Activated T-cell treated with anti-CD3 and anti-CD28 coated beads for 24 hours (primary cell): ENCODE measurements around the gene MAMLD1.

ENCODE experiments used
- DNase-seq: peaks from one replicate; pipeline ENCODE4 v3.0.0-alpha.2; 2020; ENCODE audit warnings: low read depth

The MAMLD1 gene

DNA sequence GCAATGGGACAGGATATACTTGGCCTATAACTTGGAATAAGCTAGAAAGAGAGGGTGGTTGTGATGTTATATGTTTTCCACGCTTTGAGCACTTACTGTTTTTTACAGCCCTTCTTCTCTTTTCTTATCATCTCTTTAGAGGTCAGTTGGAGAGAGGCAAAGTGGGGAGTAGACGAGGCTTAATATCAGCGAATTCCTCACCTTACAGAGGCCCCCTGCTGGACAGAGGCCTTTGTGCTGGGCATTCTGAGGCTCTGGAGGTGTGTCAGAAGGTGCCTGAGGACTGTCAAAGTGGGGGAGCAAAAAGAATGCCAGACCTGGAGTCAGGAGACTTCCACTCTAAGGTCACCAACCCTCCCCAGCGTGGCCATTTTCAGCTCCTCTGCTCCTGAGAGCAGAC is 42.5 kb downstream of the MAMLD1 start:
- DNase-seq: no peak

DNA sequence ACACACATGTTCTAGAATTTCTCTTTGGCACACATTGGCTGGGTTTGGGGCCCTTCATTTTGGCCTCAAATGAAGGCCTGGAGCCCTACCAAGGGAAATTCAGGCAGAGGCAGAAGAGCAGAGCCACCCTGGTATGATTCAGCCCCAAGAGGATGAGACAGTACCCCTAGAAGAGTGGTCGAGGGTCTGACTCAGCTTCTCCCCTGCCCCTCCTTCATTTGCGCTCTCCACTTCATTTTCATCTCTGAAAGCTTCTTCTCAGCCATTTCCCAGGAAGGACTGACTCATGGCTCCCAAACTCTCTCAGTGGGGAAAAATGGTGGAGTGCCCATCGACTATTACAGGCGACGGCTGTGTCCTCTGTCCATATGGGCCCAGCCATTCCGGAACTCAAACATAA is 43.5 kb downstream of the MAMLD1 start:
- no peak for DNase-seq

DNA sequence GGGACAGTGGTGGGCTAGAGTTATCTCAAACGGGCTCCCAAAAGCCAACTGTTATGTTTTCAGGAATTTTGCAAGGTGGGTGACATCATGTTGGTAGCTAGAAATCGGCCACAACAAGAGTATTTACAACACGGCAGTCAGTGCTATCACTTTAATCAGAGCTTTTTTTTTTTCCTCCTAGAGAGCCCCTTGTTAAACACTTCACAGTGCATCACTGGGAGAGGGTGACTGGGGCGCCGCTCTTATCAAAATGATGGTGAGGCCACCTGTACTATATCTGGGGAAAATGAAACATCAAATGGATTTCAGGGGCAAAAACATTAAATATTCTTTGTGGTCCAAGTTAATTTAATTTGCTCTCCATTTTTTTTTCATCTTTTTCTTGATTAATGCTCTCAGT is 44.9 kb downstream of the MAMLD1 start:
- no peak for DNase-seq

- no peak for DNase-seq
Measured at GRCh38 chrX:150408561-150408960, 45.4 kb downstream of the MAMLD1 start.

GRCh38 chrX:150409486-150409885 is 46.4 kb downstream of the MAMLD1 start:
- DNase-seq: no peak

DNA sequence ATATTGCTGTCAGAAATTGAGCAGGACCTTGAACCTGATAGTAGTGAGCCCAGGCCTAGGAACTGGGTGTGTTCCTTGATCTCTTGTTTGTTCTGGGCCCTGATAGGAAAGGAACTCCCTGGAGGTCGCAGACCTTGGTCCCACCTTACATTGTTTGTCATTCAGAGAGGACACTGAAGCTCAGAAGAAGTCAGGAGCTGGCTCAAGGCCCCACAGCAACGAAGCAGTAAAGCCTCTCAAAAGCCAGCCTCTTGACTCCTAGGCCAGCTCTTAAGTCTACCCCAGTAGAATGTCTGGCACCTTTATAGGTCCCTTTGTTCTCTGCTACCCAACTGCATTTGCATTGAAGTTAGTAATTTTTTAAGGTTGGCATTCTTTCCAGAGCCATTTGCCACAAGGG is 46.8 kb downstream of the MAMLD1 start:
- DNase-seq: no peak

DNA sequence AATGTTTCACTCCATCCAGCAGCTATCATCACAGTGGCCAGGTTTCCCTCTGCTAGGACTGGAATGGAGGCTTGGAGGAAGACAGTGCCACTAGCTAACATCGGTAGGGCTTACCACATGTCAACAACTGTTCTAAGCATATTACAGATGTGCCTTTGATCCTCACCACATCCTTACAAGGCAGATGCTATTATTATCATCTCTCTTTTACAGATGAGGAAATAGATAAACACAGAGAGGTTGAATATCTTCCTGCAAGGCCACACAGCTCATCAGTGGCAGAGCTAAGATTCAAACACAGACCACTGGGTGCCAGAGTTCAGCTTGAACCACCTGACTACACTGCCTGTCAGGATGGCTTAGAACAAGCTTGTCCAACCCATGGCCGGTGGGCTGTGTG is 47.4 kb downstream of the MAMLD1 start:
- DNase-seq: no peak

GRCh38 chrX:150411656-150412055 is 48.5 kb downstream of the MAMLD1 start:
- no peak for DNase-seq

GRCh38 chrX:150414228-150414627 is 51.1 kb downstream of the MAMLD1 start:
- DNase-seq: no peak

GRCh38 chrX:150416469-150416868 is 53.4 kb downstream of the MAMLD1 start:
- no peak for DNase-seq

DNA sequence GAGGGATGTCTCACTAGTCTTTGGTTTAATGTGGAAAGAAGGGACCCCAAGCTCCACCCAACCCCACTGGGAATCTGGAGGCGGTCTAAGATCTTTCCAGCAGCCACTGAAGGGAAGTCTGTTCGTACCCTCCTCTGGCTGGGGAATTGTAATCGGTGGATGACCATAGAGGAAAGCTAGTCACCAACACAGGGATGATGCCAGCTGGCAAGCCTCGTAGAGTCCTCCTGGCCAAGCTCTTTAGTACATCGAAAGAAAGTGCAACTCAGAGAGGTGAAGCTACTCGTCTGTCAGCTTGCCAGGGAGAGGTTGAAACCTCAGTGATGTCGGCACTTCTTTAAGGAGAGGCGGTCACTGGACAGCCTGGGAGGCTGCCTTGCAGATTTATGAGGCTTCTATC is 58.7 kb downstream of the MAMLD1 start:
- DNase-seq: no peak

- DNase-seq: no peak
Measured at GRCh38 chrX:150429594-150429993, 66.5 kb downstream of the MAMLD1 start.

- no peak for DNase-seq
Measured at GRCh38 chrX:150436195-150436594, 73.1 kb downstream of the MAMLD1 start.

DNA sequence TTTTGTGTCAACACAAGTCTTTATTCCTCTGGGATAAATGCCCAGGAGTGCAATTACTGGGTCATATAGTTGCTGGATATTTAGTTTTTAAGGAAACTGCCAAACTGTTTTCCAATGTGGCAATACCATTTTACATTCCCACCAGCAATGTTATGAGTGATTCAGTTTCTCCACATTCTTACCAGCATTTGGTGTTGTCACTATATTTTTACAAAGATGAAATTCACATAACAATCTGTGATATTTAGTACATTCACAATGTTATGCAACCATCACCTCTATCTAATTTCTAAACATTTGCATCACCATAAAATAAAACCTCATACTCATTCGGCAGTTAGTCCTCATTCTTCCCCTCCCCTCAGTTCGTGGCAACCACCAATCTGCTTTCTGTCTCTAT is 75.0 kb downstream of the MAMLD1 start:
- DNase-seq: no peak

GRCh38 chrX:150446151-150446550 is 83.0 kb downstream of the MAMLD1 start:
- DNase-seq: no peak

DNA sequence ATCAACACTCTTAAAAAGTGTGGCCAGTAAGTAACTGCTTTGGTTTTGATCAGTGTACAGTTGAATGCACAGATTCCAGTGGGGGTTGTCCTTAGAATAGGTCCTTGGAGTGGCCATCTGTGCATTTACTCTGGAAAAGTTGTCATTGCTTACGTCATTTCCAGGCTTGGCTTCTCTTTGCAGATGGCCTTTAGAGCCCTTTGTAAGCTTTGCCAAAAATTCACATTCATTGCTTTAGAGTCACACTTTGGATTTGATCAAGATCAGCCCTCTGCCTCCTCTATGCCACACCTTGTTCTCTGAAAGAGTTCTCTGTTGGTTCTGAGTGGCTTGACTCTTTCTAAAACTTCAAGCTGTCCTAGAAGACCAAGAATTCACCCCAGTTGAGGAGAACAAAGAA is 83.9 kb downstream of the MAMLD1 start:
- no peak for DNase-seq

DNA sequence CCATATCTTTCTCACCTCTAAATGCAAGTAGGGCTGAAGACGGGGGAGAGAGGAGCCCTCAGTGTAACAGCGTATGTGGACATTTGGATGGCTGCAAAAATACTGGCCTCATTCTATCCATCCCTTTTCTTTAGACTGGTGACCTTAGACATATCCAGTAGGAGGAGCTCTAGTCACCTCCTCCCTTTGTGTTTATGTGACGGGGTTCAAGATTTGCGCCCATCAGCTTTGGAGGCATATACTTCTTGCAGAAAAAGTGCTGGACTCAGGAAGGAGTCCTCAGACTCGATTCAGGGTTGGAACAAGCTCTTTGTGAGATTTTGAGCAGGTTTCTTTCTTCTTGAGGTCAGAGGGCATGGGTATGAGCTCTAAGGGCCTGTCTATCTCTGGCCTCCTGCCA is 86.2 kb downstream of the MAMLD1 start:
- DNase-seq: no peak

DNA sequence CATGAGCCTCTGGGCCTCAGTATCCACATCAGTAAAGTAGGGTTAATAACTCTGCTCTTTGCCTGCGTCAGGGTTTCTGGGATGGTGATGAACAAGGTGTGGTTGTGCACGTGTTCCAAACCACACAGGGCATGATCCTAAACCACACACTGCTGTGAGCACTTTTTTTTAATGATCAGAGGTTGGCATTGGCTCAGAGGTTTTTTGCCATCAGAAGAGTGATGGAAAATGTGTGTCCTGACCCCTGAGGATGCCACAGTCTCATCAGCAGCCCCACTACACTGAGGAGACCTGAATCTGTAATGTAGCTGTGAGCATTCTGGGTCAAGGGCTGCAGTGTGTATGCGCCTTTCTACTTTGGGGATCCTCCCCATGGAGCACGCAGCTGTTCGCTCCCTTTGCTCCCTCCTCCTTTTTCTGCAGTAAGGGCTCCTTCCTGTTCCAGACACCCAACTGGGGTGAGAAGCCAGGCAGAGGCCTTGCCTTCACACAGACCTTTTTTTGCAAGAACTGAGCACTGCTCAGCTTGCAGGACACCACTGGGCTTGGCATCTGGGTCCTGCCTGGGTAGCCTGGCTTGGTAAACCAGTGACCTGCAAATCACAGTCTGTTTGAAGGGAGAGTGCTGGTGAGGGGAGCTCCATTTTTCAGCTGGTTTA is 87.5 kb downstream of the MAMLD1 start:
- no peak for DNase-seq

- DNase-seq: no peak
Measured at GRCh38 chrX:150451953-150452352, 88.8 kb downstream of the MAMLD1 start.

GRCh38 chrX:150454083-150454482 is 91.0 kb downstream of the MAMLD1 start:
- no peak for DNase-seq

DNA sequence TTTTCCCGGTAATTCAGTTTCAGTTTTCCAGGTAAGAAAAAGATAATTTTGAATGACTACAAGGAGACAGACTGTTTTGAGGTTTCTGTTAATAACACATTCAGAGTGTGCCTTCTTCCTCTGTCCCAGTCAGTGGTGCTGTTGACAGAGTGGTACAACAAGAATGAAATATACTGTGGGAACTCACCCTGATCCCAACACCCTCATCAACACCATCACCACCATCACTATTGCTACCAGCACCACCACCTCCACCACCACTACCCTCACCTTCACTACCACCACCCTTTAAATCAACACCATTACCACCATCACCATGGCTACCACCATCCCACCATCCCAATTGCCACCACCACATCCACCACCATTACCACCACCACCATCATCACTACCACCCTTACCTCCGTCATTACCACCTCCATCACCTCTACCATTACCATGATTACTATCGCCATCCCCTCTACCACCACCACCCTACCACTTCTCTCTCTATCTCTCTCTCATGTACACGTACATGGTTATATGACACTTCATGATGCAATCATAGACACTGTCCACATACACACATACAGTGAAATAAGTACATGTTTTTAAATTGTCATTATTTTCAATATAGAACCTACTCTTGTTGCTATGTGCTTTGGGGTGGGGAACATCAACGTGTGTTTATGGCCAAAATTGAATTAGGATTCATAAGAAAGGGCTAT is 91.5 kb downstream of the MAMLD1 start:
- no peak for DNase-seq

DNA sequence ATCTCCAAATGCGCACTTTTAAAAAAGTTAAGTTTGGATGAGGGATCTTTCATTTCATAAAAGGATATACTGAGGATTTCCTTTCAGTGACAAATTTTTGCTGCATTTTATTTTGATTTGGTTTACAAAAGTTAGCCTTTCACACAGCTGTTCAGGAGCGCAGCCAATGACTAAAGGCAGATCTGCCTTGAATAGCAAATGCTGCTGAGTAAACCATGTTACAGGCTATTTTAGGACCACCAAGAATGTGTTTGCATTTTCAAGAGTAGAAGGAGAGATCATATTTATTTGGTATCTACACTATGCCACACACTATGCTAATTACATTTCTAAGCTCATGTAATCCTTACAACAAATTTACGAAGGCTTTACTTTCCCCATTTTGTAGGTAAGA is 92.1 kb downstream of the MAMLD1 start:
- no peak for DNase-seq

DNA sequence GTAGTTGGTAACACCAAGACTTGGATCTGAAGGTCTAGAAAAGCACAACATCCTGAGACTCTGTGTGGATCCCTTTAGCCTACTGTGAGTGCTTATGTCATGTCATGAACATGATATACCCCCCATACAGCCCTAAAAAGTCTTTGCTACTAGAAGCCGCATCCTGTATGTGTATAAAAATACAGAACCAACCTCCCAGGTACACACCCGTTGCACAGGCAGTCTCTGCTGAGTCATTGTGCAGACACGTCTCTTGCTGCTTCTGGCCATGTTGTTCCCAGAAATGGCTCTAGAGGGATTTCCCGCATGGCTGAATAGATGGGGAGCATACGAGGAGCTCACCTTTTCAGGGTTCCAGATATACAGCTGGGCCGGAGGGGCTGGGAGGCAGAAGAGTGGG is 93.3 kb downstream of the MAMLD1 start:
- DNase-seq: no peak

DNA sequence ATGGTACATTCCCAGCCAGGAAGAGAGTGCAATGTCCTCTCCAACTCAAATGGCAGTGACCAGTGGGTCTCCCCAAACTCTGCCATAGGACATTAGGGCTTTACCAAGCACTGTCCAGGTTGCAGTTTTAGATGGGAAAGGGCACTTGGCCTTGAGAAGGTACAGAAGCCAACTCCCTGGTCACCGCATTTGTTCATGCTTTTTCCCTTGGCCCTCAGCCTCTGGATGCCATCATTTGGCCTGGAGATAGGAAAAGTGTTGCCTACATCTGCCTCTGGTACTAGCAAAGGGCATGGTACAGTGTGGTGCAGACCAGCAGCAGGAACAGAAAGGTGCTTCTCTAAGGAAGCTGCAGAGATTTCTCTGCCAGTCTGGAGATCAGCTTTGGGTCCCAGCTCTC is 93.8 kb downstream of the MAMLD1 start:
- DNase-seq: no peak
